ENCODE data around the gene GZMM. TPM values are rescaled to one million over a fixed set of nuclear protein-coding genes. Genes with fewer than 3 reads are reported as not detected.
"Not testable (repeated sequence)": the region's sequence is repeated elsewhere in the genome, so short reads cannot be mapped to it uniquely, and the experiment has no call there.

Gene GZMM
- total and polyA plus RNA-seq, 9 donors, result 0.31 to 1.7 (median 0.52) TPM; not detected in 2

GRCh38 chr19:583968-584239 is 40.1 kb downstream of the GZMM start:
- TF ChIP-seq CTCF (IDR thresholded peaks at IDR 0.05) (no peak), POLR2A (IDR thresholded peaks at IDR 0.05) (no peak), EP300 (IDR thresholded peaks at IDR 0.05) (no peak)

GRCh38 chr19:584240-585001 is 40.6 kb downstream of the GZMM start:
- Histone ChIP-seq H3K36me3 (no peaks in the 10 kb centered on the region), H3K4me3 (no peak overlapping the region), H3K4me1 (ENCODE audit: insufficient read depth) (peaks cover 5% of the 10 kb centered on the region), H3K9me3 (no peaks in the 10 kb centered on the region), H3K27me3 (peaks cover 4% of the 10 kb centered on the region), H3K27ac (no peak overlapping the region)
- intact Hi-C loops (cut with DNase I), result no loop called here
- WGBS, 3 donors, result 11 to 19% (median 12%) methylated on average over 38 of the region's 38 CpGs
- DNase-seq, result peak; percentile 39 to 74 (median 53)
- TF ChIP-seq CTCF (IDR thresholded peaks at IDR 0.05) (peak; percentile 54 to 76 (median 67)), POLR2A (IDR thresholded peaks at IDR 0.05) (no peak)

More at GRCh38 chr19:583968-584239, 40.1 kb downstream of the GZMM start:
- H3K9me3 ChIP-seq, result no peaks in the 10 kb centered on the region
- 61 to 77% (median 68%) methylated on average over 5 of the region's 5 CpGs for WGBS, 3 donors
- H3K36me3 ChIP-seq, result no peaks in the 10 kb centered on the region
- peaks cover 5% of the 10 kb centered on the region for H3K4me1 ChIP-seq (ENCODE audit: insufficient read depth)
- H3K4me3 ChIP-seq, result no peak overlapping the region
- intact Hi-C loops (cut with DNase I), result no loop called here
- peaks cover 4% of the 10 kb centered on the region for H3K27me3 ChIP-seq
- no peak overlapping the region for H3K27ac ChIP-seq
- DNase-seq, result no peak

GRCh38 chr19:585146-585545 is 41.3 kb downstream of the GZMM start:
- H3K9me3 ChIP-seq; H3K4me1 ChIP-seq (ENCODE audit: insufficient read depth); H3K27ac ChIP-seq; H3K36me3 ChIP-seq; H3K27me3 ChIP-seq; intact Hi-C loops (cut with DNase I); DNase-seq; H3K4me3 ChIP-seq: not testable (repeated sequence)
- WGBS, 3 donors, result 72 to 77% (median 74%) methylated on average over 33 to 34 of the region's 34 CpGs

DNA sequence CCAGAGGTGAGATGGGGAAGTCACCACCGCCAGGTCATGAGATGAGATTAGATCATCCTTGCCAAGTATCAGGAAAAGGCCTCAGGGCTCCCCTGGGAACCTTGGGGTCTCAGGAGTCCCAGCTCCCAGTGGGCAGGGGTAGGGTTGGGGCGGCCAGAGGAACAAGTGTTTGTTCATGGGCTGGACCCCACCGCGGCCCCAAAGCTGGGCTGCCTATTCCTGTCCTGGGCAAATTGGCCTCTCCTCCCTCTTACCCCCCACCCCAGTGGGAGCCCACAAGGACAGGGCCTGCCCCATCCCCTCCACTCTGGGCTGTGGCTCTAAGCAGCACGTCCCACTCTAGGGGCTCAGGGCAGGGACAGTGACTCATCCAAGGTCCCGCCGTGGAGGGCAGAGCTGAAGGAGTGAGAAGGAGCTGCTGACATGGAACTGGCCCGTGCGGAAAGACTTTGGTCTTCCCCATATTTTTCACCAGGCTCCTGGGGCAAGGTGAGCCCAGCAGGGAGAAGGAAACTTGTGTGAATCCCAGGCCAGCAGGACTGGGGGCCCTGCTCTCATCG is 41.8 kb downstream of the GZMM start:
- no peak overlapping the region for H3K27ac ChIP-seq
- no peaks in the 10 kb centered on the region for H3K9me3 ChIP-seq
- no peaks in the 10 kb centered on the region for H3K36me3 ChIP-seq
- H3K4me1 ChIP-seq (ENCODE audit: insufficient read depth), result peaks cover 5% of the 10 kb centered on the region
- intact Hi-C loops (cut with DNase I), result no loop called here
- no peak overlapping the region for H3K4me3 ChIP-seq
- TF ChIP-seq POLR2A (IDR thresholded peaks at IDR 0.05) (no peak), CTCF (IDR thresholded peaks at IDR 0.05) (no peak), EP300 (IDR thresholded peaks at IDR 0.05) (no peak)
- 50 to 55% (median 55%) methylated on average over 7 to 10 of the region's 10 CpGs for WGBS, 3 donors
- DNase-seq, result no peak
- peaks cover 4% of the 10 kb centered on the region for H3K27me3 ChIP-seq

DNA sequence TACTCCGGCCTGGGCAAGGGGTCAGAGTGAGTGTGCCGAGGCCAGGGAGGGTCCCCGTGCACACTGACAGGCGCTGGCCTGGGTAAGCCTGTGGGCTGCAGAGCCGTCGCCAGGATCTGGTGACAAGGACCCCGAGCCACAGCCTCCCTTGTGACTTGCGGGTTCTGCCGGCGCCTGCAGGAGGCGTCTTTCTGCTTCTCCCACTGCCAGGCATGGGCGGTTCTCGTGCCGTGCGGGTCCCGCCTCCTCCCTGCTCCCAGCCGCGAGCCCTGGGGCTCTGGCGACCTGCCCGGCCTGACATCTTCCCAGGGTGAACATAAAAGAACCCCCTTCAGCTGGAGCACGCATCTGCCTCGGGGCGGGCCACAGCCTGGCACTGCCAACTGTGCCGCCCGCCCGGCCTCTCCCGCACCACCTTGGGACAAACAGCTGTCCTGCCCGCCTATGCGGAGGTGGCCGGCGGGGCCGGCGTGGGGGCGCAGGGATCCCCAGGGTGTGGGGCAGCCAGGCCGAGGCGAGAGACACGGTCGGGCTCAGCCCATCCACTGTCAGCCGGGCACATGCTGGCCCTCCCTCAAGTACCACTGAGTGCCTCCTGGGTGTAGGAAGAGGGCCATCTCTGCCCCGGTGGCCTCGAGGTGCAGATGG is 44.4 kb downstream of the GZMM start:
- Histone ChIP-seq H3K9me3 (no peaks in the 10 kb centered on the region), H3K27me3 (peaks cover 10% of the 10 kb centered on the region), H3K36me3 (no peaks in the 10 kb centered on the region), H3K4me1 (ENCODE audit: insufficient read depth) (peaks cover 7% of the 10 kb centered on the region), H3K4me3 (no peak overlapping the region), H3K27ac (no peak overlapping the region)
- intact Hi-C loops (cut with DNase I), result no loop called here
- peak in 1 of 5 donors; percentile 68 for DNase-seq
- TF ChIP-seq POLR2A (IDR thresholded peaks at IDR 0.05), result no peak
- 7 to 14% (median 12%) methylated on average over 38 to 41 of the region's 41 CpGs for WGBS, 3 donors
